Activated B cell treated with CpG ODN at 0.5 μM for 24 hours (primary cell): Measurements from ENCODE around the gene RALGAPA2. TPM values are rescaled to one million over a fixed set of nuclear protein-coding genes. Genes with fewer than 3 reads are reported as not detected.

Source experiments
- ATAC-seq: fragments of 200-7000 bp; cut with Tn5 transposase; one replicate; pipeline ENCODE4 v1.10.0; 2021; ENCODE audit warnings: low read depth, mild to moderate bottlenecking, moderate library complexity
- CTCF ChIA-PET: fragments of 350-600 bp; sonication (Branson Sonifier 250); formaldehyde crosslinking; loops from one replicate; lab custom pipeline; 2021; ENCODE audit warnings: antibody characterized with exemption; lab: Charles Lee
- POLR2A ChIA-PET: fragments of 350-600 bp; sonication (Branson Sonifier 250); formaldehyde crosslinking; loops from one replicate; lab custom pipeline; 2021; ENCODE audit warnings: antibody characterized with exemption; lab: Charles Lee
- DNase-seq: peaks from one replicate; pipeline ENCODE4 v3.0.0; 2022
- H3K27ac Mint-ChIP-seq: one replicate; pipeline ENCODE4 v1.8.0; 2020; ENCODE audit warnings: mixed read lengths
- H3K27me3 Mint-ChIP-seq: one replicate; pipeline ENCODE4 v1.8.0; 2021; ENCODE audit warnings: mixed read lengths
- H3K36me3 Mint-ChIP-seq: one replicate; pipeline ENCODE4 v1.8.0; 2021; ENCODE audit warnings: low read depth, mixed read lengths
- H3K4me1 Mint-ChIP-seq: one replicate; pipeline ENCODE4 v1.8.0; 2021; ENCODE audit warnings: mixed read lengths
- H3K4me3 Mint-ChIP-seq: one replicate; pipeline ENCODE4 v1.8.0; 2020; ENCODE audit warnings: mild to moderate bottlenecking, mixed read lengths
- H3K9me3 Mint-ChIP-seq: one replicate; pipeline ENCODE4 v1.8.0; 2020; ENCODE audit warnings: mixed read lengths
- CTCF ChIP-seq: fragments of 200-600 bp; IDR thresholded peaks from one replicate; pipeline ENCODE4 v1.8.0; 2022; ENCODE audit warnings: antibody characterized with exemption, mild to moderate bottlenecking
- intact Hi-C: fragments of 100-400 bp; cut with micrococcal nuclease; formaldehyde crosslinking; loops from one replicate; pipeline ENCODE4 v1.15.1; 2024
- total RNA-seq: library from RNA; stranded (reverse); gene quantifications from 2 replicates; pipeline ENCODE4 v1.2.3, GENCODE V29; 2022

The RALGAPA2 gene
- total RNA-seq, 1 donor from 2014 or later, result 19.2 TPM

- H3K9me3 Mint-ChIP-seq, result no peaks in the 10 kb centered on the region
- H3K27ac Mint-ChIP-seq, result no peak overlapping the region
- ChIA-PET POLR2A (no interaction called here), CTCF (no interaction called here)
- ATAC-seq (no peak), DNase-seq (no peak)
- no peaks in the 10 kb centered on the region for H3K27me3 Mint-ChIP-seq
- no peak overlapping the region for H3K4me3 Mint-ChIP-seq
- peaks cover 36% of the 10 kb centered on the region for H3K36me3 Mint-ChIP-seq
- H3K4me1 Mint-ChIP-seq, result no peaks in the 10 kb centered on the region
- no peak for TF ChIP-seq CTCF
- intact Hi-C loops, result loop anchor here (10.0 kb wide), 1 partner anchor 227 kb away; no protein-coding TSS in a partner anchor
These were observed 114.5 kb downstream of the RALGAPA2 start for GRCh38 chr20:20597966-20598365.

GRCh38 chr20:20594171-20594530 is 118.3 kb downstream of the RALGAPA2 start:
- ChIA-PET POLR2A (no interaction called here), CTCF (interaction anchor here (1.1 to 4.2 kb wide), 8 partner anchors 9 to 509 kb away, joined by 3 to 33 read pairs (median 6); no protein-coding TSS in a partner anchor)
- intact Hi-C loops, result loop anchor here (10.0 kb wide), 1 partner anchor 231 kb away; no protein-coding TSS in a partner anchor
- Mint-ChIP-seq H3K36me3 (peaks cover 28% of the 10 kb centered on the region), H3K4me1 (no peaks in the 10 kb centered on the region), H3K9me3 (no peaks in the 10 kb centered on the region), H3K27ac (no peak overlapping the region), H3K27me3 (no peaks in the 10 kb centered on the region), H3K4me3 (no peak overlapping the region)
- TF ChIP-seq CTCF, result no peak
- no peak for DNase-seq
- ATAC-seq, result no peak

- no peaks in the 10 kb centered on the region for H3K27me3 Mint-ChIP-seq
- no peaks in the 10 kb centered on the region for H3K9me3 Mint-ChIP-seq
- no peak overlapping the region for H3K4me3 Mint-ChIP-seq
- H3K4me1 Mint-ChIP-seq, result no peaks in the 10 kb centered on the region
- intact Hi-C loops, result loop anchor here (1.0 to 10.0 kb wide), 3 partner anchors 231 to 509 kb away; no protein-coding TSS in a partner anchor
- ChIA-PET POLR2A (no interaction called here), CTCF (interaction anchor here (0.9 to 4.2 kb wide), 9 partner anchors 10 to 509 kb away, joined by 3 to 33 read pairs (median 6); no protein-coding TSS in a partner anchor)
- TF ChIP-seq CTCF, result no peak
- H3K27ac Mint-ChIP-seq, result no peak overlapping the region
- DNase-seq (no peak), ATAC-seq (no peak)
- peaks cover 28% of the 10 kb centered on the region for H3K36me3 Mint-ChIP-seq
These were observed 118.8 kb downstream of the RALGAPA2 start for GRCh38 chr20:20593447-20594170.

- ATAC-seq, result no peak
- POLR2A ChIA-PET, result no interaction called here
- peaks cover 72% of the 10 kb centered on the region for H3K36me3 Mint-ChIP-seq
- intact Hi-C loops, result no loop called here
- no peak for DNase-seq
- no peaks in the 10 kb centered on the region for H3K4me1 Mint-ChIP-seq
- H3K4me3 Mint-ChIP-seq, result no peak overlapping the region
- no peak for TF ChIP-seq CTCF
- H3K27me3 Mint-ChIP-seq, result no peaks in the 10 kb centered on the region
- no peaks in the 10 kb centered on the region for H3K9me3 Mint-ChIP-seq
- H3K27ac Mint-ChIP-seq, result no peak overlapping the region
- CTCF ChIA-PET, result no interaction called here
These were observed 127.3 kb downstream of the RALGAPA2 start for GRCh38 chr20:20585146-20585545.

- H3K27me3 Mint-ChIP-seq, result no peaks in the 10 kb centered on the region
- no peaks in the 10 kb centered on the region for H3K9me3 Mint-ChIP-seq
- CTCF ChIA-PET, result no interaction called here
- POLR2A ChIA-PET, result no interaction called here
- intact Hi-C loops, result no loop called here
- H3K4me3 Mint-ChIP-seq, result no peak overlapping the region
- H3K4me1 Mint-ChIP-seq, result no peaks in the 10 kb centered on the region
- no peak for ATAC-seq
- no peak for DNase-seq
- H3K27ac Mint-ChIP-seq, result no peak overlapping the region
- peaks cover 71% of the 10 kb centered on the region for H3K36me3 Mint-ChIP-seq
- no peak for TF ChIP-seq CTCF
These were observed 129.7 kb downstream of the RALGAPA2 start for GRCh38 chr20:20582734-20583133.
